Vagina (tissue), 2 donors: Measurements from ENCODE around the gene STARD3NL. TPM values are rescaled to one million over a fixed set of nuclear protein-coding genes. Genes with fewer than 3 reads are reported as not detected.

ENCODE experiments used
- DNase-seq, 2 donors: peaks; one replicate each; pipeline ENCODE4 v3.0.0-alpha.2; 2017; ENCODE audit errors: extremely low spot score in 2 of 2
- H3K27ac ChIP-seq: fragments of 200-600 bp; sonication (generic); one replicate; pipeline ENCODE4 v1.5.1; 2019
- H3K27me3 ChIP-seq: fragments of 200-600 bp; sonication (generic); one replicate; pipeline ENCODE4 v1.5.1; 2019
- H3K36me3 ChIP-seq, 2 donors: fragments of 200-600 bp; sonication (generic); one replicate each; pipeline ENCODE4 v1.5.1; 2017 to 2019
- H3K4me1 ChIP-seq: fragments of 200-600 bp; sonication (generic); one replicate; pipeline ENCODE4 v1.5.1; 2019
- H3K4me3 ChIP-seq, 2 donors: fragments of 200-600 bp; sonication (generic); 1 replicate in 1 of 2; 2 replicates in 1 of 2; pipeline ENCODE4 v1.5.1; 2016 to 2019
- H3K9me3 ChIP-seq: fragments of 200-600 bp; sonication (generic); one replicate; pipeline ENCODE4 v1.5.1; 2019
- CTCF ChIP-seq, 3 experiments: fragments of 450-650 bp in 2 of 3; fragments of 200-600 bp in 1 of 3; sonication (generic) in 1 of 3; IDR thresholded peaks; one replicate each; pipeline ENCODE4 v1.5.1; 2017 to 2019; ENCODE audit warnings: antibody characterized with exemption in 3 of 3, mild to moderate bottlenecking in 2 of 3, moderate library complexity in 2 of 3
- POLR2A ChIP-seq, 2 donors: fragments of 450-650 bp; IDR thresholded peaks; one replicate each; pipeline ENCODE4 v1.6.1; 2017; ENCODE audit warnings: antibody characterized with exemption in 2 of 2, mild to moderate bottlenecking in 2 of 2, moderate library complexity in 2 of 2
- POLR2AphosphoS5 ChIP-seq, 2 donors: sonication (generic); formaldehyde crosslinking; IDR thresholded peaks; one replicate each; pipeline ENCODE4 v1.9.0; 2017; ENCODE audit warnings: antibody characterized with exemption in 2 of 2, mild to moderate bottlenecking in 2 of 2, low read depth in 1 of 2; ENCODE audit not compliant: insufficient read depth in 1 of 2
- intact Hi-C: fragments of 100-400 bp; cut with DNase I; formaldehyde crosslinking; loops from one replicate; pipeline ENCODE4 v1.15.1; 2023
- total RNA-seq: library from RNA; depleted of rRNA; stranded (reverse); fragments of >200 nt; gene quantifications from one replicate; pipeline ENCODE4 v1.2.3, GENCODE V29; 2016

Gene STARD3NL
- total RNA-seq, 1 donor from 2014 or later = 29.5 TPM

GRCh38 chr7:38273286-38273995 lies 95.4 kb downstream of the STARD3NL start, which contains the start of gene TARP:
Gene TARP, minus strand, starts transcription at chr7:38273636.
- H3K27me3 ChIP-seq = no peaks in the 10 kb centered on the region

DNA sequence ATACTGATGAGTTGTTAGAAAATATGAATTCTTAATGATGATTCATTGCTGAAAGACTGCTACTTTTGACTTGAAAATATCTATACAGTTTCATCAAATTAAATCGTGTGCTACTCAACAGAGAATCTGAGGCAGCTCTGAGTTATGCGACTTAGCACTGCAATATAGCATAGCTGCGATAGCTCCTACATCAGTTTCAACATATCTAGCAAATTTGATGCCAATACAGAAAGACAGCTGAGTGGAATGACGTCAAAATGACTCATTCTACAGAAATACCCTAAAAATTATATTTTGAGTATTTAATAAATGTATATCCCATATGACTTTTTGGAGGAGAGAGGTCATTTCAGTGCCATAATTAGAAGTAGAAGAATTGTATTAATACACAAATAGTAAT lies 96.4 kb downstream of the STARD3NL start:
- intact Hi-C loops = no loop called here
- Histone ChIP-seq H3K9me3 (no peaks in the 10 kb centered on the region), H3K4me3 (no peak overlapping the region), H3K36me3 (no peaks in the 10 kb centered on the region), H3K27me3 (no peaks in the 10 kb centered on the region), H3K4me1 (no peaks in the 10 kb centered on the region), H3K27ac (no peak overlapping the region)
- no peak for DNase-seq
- TF ChIP-seq CTCF (IDR thresholded peaks at IDR 0.05) = no peak
- TF ChIP-seq POLR2AphosphoS5 (IDR thresholded peaks at IDR 0.05; ENCODE audit: insufficient read depth in 1 of 2, low read depth in 1 of 2) = no peak
- no peak for TF ChIP-seq POLR2A (IDR thresholded peaks at IDR 0.05)

More at GRCh38 chr7:38273286-38273995, 95.4 kb downstream of the STARD3NL start, which contains the start of gene TARP:
- intact Hi-C loops = no loop called here
- TF ChIP-seq CTCF (IDR thresholded peaks at IDR 0.05) (no peak), POLR2A (IDR thresholded peaks at IDR 0.05) (no peak), POLR2AphosphoS5 (IDR thresholded peaks at IDR 0.05; ENCODE audit: insufficient read depth in 1 of 2, low read depth in 1 of 2) (no peak)
- no peak within 1 kb of the TSS for H3K27ac ChIP-seq
- no peak within 1 kb of the TSS for H3K4me3 ChIP-seq
- H3K4me1 ChIP-seq = no peaks in the 10 kb centered on the region
- no peaks in the 10 kb centered on the region for H3K36me3 ChIP-seq
- no peaks in the 10 kb centered on the region for H3K9me3 ChIP-seq
- DNase-seq = no peak

DNA sequence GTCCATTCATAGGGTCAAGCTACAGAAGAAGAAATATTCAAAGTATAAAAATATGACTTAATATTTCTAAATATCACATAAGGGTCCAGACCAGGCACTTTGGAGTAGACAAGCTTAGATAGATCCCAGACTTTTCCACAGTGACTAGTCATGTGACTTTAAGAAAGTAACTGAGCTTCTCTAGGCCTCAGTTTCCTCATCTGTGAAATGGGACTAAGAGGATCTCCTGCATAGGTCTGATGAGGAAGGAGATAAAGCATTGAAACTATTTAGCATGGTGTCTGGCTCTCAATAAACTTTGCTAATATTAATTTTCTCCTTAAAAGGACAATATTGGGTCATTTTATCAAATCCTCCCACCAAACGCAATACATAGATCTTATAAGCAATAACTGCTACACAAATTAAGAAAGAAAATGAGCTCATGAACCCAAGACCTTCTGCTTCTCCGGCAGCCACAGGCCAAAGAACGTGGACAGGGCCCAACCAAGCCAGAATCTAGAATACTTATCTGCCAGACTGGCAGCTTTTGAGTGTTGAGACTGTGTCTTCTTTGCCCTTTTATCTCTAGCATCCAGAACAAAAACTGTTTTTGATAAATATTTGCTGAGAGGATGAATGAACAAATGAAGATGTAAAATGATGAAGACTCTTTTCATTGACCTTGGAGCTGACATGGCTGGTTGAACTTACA lies 97.0 kb downstream of the STARD3NL start:
- H3K27me3 ChIP-seq = no peaks in the 10 kb centered on the region
- H3K4me1 ChIP-seq = no peaks in the 10 kb centered on the region
- H3K4me3 ChIP-seq = no peak overlapping the region
- no peak for TF ChIP-seq POLR2A (IDR thresholded peaks at IDR 0.05)
- TF ChIP-seq POLR2AphosphoS5 (IDR thresholded peaks at IDR 0.05; ENCODE audit: insufficient read depth in 1 of 2, low read depth in 1 of 2) = no peak
- no peak for TF ChIP-seq CTCF (IDR thresholded peaks at IDR 0.05)
- no peaks in the 10 kb centered on the region for H3K9me3 ChIP-seq
- DNase-seq = no peak
- no peak overlapping the region for H3K27ac ChIP-seq
- intact Hi-C loops = no loop called here
- H3K36me3 ChIP-seq = no peaks in the 10 kb centered on the region

DNA sequence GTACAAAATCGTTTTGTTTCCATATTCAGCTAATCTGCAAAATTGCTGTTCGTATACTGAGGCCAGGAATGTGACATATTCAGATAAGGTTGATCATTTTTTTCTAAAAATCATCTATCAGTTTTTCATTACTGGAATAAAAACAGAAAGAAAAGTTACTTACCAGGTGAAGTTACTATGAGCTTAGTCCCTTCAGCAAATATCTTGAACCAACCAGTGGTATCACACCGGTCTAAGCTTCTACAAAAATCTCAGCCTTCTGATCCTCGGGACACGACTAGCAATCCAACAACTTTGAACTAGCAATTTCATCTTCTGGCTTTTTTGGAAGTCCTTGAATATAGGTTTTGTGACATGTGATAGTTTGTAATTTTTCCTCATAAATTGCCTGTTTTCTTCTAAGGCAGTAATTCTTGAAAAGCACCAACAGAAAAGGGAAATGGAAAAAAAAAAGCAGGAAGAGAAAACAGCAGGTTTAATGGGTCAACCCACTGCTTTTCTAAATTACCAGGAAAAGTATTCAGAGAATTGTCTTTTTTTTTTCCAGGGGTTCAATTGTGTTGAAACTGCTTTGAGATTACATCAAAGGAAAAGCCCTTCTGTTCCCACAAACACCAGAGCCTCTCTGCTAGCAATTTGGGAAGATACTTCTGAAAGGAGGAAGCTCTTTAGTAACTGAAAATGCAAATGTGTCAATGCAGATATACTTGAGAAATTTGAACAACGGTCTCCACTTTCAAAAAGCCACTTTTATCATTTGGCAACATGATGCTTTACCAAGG lies 98.2 kb downstream of the STARD3NL start:
- intact Hi-C loops = no loop called here
- no peaks in the 10 kb centered on the region for H3K27me3 ChIP-seq
- H3K4me1 ChIP-seq = no peaks in the 10 kb centered on the region
- H3K9me3 ChIP-seq = no peaks in the 10 kb centered on the region
- H3K4me3 ChIP-seq = no peak overlapping the region
- no peaks in the 10 kb centered on the region for H3K36me3 ChIP-seq
- no peak overlapping the region for H3K27ac ChIP-seq
- no peak for DNase-seq
- TF ChIP-seq POLR2A (IDR thresholded peaks at IDR 0.05) = no peak
- no peak for TF ChIP-seq POLR2AphosphoS5 (IDR thresholded peaks at IDR 0.05; ENCODE audit: insufficient read depth in 1 of 2, low read depth in 1 of 2)
- no peak for TF ChIP-seq CTCF (IDR thresholded peaks at IDR 0.05)
